DMS53 treated with DMSO at 0.1 percent for 48 hours (cell line): ENCODE data around the gene TMPRSS4.
A peak's percentile ranks its signal among the peaks of the same experiment; 100 is the strongest.

ENCODE experiments used
- DNase-seq: peaks from one replicate; lab custom pipeline; 2025; ENCODE audit not compliant: unreplicated experiment; lab: John Stamatoyannopoulos, UW

TMPRSS4 gene

DNA sequence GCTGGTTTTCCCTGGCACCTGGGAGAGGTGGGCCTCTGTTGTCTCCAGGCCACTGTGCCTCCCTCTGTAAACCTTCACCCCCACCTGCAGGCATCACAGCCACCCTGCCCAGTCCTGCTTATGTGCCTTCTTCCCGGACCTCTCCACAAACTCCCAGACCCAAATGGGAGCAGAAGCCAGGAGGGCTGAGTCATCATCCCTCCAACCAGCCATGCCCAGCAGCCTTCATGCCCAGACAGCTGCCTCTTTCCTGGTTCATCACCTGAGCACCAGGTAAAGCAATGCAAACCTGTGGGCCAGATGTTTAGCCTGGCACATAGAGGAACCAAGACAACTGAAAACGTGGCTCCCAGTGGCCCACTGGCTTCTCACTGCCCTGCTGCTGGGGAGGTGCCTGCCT is 2.1 kb upstream of the TMPRSS4 start:
- peak; percentile 62 for DNase-seq

DNA sequence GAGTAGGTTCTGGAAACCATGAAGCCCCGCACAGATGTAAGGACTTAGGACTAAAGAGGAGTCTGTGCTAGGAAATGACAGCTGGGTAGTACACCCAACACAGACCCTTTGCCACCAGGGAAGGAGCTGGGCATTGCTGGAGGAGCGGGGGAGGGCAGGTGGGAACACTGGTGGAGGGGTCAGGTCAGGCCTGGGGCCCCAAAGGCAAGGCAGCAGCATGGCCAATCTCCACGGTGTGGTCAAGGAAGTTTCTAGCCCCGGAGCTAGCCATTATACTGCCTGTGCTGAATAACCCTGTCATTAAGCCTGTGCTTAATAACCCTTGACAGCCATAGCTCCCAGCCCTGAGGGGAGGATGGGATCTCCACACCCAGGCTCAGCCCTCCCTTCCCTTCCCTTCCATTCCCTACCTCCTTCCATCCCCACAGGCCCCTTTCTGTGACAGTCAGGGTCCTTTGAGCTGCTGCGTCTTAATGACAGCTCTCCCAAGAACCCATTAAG is 2.1 kb downstream of the TMPRSS4 start:
- no peak for DNase-seq

DNA sequence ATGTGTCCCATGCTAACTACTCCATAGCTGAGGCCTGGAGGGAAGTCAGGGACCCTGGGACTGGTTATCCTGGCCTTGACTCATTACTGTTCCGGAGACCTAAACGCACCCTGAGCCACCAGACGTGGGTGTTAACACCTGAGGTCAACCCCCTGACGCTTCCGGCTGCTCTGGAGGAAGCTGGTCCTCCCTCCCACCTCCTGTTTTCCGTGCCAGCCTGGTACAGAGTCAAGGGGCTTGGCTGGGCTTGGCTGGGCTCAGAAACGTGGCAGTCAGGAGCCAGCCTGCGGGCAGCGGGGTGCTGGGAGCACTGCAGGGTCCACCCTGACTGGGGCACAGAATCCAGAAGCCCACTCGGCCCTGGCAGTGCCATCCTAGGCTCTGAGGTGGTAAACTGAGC is 2.6 kb downstream of the TMPRSS4 start:
- no peak for DNase-seq

DNA sequence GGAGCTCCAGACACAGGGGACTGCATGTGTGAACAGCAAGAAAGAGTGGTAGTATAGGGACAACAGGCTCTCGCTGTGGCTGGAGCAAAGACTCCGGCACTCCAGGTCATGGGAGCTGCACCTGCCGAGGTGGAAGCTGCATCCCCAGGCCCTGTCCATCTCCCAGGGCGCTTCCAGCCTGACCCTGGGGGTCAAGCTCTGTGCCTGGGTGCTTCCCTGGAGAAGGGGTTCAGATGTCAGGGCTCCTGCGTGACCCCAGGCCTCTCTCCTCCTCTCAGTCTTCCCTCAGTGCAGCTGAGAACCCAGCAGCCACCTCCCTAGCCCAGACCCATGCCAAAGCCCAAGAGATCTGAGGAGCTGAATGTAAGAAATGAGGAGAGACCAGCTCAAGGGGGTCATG is 3.4 kb downstream of the TMPRSS4 start:
- DNase-seq, result no peak

DNA sequence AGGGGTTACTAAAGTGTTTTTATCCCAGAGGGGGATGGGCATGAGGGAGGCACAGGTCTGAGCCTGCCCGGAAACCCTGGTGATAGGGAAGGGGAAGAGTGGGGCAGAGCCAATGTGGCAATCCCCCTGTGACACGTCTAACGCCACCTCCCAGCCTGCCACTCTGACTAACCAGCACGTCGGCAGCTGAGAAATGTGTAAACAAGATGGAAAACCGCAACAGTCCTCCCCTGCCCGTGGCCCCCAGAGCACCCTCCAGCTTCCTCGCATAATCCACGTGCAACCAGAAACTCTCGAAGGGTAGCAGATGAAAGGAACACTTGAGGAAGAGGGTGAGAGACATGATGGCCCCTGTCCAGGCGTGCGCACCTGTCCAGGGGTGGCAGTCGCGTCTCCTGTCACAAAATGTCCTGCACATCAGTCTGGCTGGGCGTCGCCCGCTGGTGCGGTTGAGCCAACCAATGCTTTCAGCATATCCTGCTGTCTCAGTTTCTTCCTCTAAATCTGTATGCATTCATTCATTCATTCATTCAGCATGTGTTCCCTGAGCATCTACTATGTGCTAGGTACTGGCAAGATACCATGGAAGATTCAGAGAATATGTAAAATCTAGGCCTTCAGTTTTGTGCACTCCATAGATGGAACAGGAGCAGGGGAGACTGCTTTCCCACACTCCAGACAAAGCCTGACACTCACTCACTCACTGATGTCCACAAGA is 4.5 kb downstream of the TMPRSS4 start:
- no peak for DNase-seq

DNA sequence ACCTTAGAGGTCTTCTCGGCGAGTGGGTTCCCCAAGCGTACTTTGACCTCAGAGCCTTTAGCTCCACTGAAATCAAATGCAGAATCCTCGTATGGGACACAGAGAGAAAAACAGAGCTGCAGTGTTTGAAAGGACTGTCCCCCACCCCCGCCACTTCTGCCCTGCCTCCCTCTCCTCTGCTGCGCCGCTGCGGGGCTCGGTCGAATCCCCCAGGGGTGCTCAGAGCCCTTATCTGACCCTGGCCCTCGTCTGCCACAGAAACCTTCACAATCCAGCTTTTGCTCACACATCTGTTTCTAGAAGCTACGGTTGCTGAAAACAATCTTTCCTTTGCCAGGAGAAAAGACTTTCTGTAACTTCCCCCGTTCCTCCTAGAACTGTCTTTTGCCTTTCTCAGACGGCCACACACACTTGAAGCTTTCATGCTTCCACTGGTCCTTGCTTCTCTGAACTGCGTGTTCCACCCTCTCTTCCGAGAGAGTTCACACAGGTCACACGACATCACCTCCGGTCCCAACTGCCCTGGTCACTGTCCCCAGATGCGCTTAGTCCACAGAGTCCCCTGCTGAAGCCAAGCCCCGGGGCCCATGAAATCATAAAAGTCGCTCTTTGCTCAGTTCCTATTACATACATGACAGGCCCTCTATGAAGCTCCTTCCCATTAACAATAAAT is 6.1 kb downstream of the TMPRSS4 start:
- no peak for DNase-seq

DNA sequence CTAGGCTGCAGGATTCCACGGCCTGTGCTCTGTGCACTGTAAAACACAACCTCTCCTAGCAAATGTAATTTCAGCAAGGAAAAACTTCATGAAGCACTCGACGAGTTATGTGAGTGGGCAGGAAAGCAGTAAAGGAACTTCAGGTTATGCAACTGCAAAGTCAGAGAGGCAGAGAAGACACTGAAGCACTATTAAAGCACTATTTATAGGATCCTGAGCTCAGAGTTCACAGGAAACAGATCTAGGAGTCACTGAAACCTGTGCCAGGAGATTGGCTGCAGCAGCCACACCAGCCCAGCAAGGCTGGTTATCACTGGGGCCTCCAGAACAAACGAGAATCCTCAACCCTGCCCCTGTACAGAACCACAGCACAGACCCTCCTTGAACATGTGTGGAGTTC is 7.4 kb downstream of the TMPRSS4 start:
- no peak for DNase-seq

DNA sequence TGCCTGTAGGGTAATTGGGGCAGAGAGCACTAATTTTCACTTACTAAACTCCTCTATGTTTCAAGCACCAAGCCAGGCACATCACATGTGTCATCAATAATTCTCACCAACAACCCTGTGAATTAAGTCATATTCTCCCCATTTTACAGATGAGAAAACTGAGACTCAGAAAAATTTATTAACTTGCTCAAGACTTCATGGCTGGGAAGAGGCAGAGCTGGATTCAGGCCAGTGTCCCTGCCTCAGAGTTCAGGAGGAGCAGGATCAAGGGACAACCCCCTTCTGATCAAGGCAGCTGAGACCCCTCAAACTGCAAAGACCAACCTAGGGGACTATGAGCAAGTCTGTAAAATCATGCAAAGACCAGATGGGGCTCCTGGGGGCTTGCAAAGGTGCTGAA is 7.8 kb downstream of the TMPRSS4 start:
- DNase-seq, result no peak

DNA sequence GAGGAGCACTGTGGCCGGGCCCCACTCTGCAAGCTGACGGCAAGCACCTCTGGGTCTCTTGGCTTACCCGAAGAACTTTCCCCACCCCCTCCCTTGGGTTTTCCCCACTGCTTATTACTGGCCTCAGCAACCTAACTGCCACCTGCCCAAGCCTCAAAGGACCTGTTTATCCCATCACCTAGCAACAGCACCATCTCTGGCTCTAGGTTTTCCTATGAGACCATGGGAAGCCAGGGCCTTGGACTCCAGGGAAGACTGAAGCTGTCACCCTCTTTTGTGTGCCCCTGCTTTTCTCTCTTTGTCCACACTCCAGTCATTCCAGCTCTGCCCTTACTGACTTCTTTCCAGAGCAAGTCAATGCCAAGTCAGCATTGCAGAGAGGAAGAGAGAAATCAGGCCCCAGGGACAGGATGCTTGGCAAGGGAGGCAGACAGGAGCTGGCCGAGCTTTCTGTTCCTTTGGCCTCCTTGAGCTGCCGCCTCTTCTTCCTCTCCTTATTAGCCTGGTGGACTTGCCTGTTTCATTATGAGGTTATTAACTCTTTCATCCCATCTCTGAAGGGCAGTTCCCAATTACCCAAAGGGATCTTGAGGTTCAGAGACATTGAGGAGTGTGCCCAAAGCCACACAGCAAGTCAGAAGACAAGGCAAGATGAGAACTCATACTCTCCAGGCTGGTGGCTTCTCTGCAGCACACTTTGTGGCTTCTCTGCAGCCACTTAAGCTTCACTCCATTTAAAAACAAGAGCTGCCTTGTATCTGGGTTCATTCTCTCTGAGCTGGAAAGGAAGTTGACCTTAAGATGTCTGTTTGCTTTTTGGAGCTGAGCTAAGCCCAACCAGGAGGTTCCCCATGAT is 10.3 kb downstream of the TMPRSS4 start, which contains the start of gene SMIM35:
TSS of gene SMIM35 (minus strand) at position 51 of the 856 bp plus-strand sequence. CDS start 206 bp downstream, outside the sequence.
- DNase-seq, result no peak

DNA sequence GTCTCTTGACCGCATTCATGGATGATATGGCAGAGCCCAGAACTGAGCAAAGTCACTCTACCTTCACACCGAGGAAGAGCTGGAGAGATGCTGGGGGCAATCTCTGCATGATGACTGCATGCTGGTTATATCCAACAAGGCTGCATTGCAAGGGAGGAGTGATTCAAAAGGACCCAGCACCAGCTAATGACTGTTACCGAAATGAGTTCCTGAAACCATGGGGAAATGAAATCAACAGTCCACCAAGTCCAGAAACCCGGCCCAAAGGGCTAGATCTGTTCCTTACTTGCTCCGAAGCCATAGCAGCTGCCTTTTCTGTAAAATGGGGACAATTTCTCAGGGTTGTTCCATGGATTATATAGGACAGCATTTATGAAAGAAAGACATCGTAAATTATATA is 11.1 kb downstream of the TMPRSS4 start:
- DNase-seq, result no peak

DNA sequence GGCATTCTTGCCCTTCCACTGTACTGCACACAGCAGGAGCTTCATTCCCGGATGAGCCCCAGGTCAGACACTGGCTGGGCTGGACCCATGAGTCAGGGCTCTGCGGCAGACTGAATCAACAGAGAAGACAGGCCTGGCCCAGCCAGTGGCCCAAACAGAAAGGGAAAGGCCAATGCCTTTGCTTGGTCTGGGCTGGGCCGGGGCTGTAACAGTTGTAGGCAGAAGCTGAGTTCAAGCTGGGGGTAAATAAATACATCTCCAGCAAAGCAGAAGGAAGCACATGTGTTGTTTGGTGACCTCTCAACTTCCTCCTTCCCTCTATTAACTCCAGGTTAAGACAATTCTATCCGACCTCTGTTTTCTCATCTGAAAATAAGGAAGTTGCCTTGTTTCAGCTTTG is 11.7 kb downstream of the TMPRSS4 start:
- no peak for DNase-seq

DNA sequence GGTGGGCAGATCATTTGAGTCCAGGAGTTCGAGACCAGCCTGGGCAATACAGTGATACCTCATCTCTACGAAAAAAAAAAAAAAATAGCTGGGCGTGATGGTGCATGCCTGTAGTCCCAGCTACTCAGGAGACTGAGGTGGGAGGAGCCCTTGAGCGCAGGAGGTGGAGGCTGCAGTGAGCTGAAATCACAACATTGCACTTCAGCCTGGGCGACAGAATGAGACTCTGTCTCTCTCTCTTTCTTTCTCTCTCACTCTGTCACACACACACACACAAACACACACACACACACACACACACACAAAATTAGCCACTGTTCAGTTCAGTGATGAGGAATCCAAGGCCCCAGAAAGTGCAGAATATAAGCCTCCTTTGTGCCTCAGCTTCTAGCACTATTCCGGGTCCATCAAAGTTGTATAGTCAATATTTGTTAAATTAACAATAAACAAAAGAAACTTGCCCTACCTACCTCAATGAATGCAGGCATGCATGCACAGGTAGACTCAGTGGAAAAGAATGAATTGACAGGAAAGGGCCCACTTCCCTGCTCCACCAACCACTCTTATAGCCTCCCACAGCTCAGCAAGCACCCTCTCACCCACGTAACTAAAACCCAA is 13.8 kb downstream of the TMPRSS4 start:
- DNase-seq, result no peak

DNA sequence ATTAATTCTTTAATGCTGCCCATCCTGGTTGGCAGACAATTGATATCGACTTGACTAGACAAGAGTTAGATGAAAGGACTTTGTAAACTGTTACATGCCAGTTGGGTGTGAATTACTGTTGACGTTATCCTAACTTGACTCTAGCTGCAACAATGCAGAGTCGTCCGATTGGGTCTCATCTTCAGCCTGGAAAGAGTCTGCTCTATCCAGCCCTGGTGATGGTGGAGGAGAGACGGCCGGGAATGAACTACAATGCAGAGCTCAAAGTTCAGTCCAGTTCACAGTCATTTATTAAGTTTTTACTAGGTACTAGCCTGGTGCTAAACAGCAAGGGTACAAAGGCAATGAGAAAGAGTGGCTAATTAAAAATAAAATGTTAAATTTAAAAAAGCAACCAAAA is 14.8 kb downstream of the TMPRSS4 start:
- DNase-seq, result no peak

DNA sequence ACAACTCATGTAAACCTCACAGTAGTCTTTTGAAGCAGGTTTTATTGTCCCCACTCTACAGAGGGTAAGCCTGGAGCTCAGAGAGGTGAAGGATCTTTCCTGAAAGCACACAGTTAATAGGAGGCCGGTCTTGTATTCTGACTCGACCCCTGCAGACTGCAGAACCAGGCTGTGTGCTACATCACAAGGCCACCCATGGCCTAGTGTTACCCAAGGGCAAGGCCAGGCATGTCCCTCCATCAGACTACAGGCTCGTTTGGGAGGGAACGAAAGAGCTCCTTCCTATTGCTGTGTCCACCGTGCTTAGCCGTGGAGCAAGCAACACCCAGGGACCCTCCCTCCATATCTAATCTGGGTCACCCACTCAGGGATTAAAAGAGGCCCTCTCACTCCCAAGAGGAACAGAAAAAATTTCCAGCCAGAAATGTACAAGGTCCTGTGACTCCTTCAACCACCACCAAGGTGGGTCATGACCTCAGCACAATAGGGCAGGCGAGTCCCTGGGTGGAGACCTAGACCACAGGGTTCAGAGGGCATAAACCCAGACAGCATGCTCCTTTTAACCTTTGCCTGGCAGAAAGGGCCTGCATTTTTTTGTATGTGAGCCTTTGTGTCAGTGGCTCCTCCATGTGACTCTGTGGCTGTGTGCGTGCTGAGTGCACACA is 16.2 kb downstream of the TMPRSS4 start:
- no peak for DNase-seq

DNA sequence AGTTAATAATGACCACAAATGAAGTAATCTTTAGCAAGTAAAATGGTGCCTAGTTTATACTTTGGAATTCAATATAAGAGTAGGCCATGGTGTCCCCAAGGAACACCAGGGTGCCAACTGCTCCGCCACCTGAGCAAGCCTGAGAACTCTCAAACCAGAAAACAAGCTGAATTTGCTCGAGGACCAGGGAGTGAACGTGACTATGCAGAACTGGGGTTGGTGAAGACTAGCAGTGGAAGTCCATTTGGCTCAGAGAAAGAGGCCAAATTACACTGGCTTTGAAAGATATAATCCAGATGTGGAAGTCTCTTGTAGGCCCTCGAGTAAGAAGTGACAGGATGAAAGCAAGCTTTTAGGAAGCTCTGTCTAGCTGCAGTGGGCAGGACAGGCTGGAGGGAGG is 18.6 kb downstream of the TMPRSS4 start:
- no peak for DNase-seq

DNA sequence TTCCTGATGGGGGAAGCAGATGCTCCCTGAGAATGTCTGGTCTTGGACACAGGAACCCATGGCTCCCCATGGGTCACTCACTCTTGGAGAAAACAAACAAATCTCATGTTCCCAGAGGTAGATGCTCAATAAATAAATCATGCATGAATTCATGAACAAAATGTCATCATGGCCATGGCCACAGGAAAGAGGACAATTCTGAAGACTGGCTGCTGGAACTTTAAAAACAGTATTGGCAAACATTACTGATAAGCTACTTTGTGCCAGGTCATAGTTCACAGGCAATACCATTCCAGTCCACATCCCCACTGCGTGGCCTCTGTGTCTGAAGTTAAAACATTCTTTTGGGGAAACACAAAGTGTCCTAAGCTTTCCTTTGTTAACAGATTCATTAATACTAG is 19.1 kb downstream of the TMPRSS4 start:
- DNase-seq, result no peak

DNA sequence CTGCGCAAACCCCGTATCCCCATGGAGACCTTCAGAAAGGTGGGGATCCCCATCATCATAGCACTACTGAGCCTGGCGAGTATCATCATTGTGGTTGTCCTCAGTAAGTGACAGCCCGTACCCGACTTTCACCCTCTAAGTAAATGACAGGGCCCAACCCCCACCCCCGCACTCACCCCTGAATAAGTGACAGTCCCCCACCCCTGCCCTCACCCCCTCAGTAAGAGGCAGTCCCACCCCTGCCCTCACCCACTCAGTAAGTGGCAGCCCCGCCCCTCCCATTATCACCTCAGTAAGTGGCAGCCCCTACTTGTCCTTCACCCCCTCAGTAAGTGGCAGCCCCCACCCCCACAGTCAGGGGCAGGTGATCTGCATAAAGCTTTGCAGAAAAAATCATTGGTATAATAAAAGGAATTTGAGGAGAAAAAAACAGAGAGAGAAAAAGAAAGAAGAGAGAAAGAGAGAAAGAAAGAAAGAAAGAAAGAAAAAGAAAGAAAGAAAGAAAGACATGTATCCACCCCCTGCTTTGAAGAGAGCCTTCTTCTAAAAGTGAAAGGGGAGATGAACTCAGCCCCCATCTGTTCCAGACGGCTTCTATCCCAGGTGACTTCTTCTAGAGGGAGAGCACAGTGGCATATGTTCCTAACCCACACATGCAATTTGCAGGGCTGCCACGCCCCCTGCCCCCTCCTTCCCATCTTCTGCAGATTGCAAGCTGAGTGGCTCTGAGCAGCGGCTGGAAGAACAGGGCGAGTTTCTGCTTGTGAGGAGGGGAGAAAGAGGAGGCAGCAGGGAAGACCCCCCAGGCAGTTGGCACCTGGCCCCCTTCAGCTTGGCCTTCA is 22.3 kb downstream of the TMPRSS4 start:
- DNase-seq, result no peak

DNA sequence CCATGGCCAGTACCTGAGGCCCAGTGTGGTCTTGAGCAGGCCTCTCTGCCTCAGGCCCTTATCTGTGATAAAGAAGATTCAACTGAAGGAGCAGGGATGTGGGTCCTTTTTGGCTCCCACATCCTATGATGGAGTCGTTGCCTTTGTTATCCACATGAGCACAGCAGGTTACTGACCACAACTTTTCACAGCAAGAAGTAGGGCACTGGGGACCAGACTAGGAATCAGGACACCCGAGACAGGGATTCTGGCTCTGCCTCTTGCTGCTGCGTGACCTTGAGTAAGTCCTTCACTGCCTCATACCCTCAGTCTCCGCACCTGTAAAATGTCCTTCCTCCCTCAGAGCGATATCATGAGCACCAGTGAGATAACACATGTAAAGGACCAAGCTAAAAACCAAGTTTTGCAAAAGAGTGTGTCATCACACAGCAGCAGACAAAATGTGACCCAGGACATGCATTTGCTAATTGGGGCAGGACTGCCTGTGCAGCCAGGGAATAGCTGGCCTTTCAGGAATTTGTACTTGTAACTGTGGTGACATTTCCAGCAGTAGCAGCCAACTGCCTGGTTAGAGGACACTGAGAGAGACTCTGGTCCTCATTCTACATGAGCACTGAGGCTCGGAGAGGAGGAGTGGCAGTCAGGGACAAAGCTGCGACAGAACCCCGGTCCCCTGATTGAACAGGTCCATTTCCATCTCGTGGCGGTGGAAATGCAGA is 23.1 kb downstream of the TMPRSS4 start:
- DNase-seq, result no peak

DNA sequence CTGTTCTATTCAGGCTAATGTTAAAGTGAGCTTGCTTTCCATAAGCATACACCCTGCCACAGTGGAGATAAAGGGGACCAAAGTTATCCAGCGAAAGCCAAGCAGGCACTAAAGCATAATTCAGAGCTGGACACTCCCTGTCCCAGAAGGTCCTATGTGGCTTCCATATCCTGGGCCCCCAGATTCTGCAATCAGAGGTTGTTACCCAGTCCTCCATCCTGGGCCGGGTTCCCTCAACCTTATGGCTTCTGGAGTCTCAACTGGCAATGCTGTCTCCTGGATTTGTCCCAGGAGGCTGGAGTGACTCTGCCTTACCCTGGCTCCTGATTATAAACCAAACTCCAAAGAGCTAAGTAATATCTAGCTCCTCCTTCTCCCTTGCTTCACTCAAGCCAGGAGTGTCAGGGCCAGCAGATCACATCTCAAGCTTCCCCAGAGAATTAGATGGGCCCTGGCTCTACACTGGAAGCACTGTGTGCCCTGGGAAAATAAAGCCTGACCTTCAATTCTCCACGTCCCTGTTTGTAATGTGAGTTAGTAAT is 23.9 kb downstream of the TMPRSS4 start:
- DNase-seq, result no peak
